Ammon's horn (tissue), 1 donor: ENCODE data around the gene NDUFA13.

ENCODE experiments used
- DNase-seq: peaks from one replicate; pipeline ENCODE4 v3.0.0-alpha.2; 2016; ENCODE audit warnings: low spot score

The NDUFA13 gene

GRCh38 chr19:19571071-19571786 is 55.2 kb downstream of the NDUFA13 start:
- no peak for DNase-seq

- no peak for DNase-seq
Measured at GRCh38 chr19:19575411-19575810, 59.4 kb downstream of the NDUFA13 start.
